A673 (cell line): ENCODE data around the gene PLXNA1.

ENCODE experiments used
- EZH2 ChIP-seq: fragments of 200-600 bp; sonication (generic); IDR thresholded peaks from 2 replicates; pipeline ENCODE4 v1.6.1; 2017; ENCODE audit warnings: borderline replicate concordance, low read depth, mild to moderate bottlenecking, mixed read lengths, antibody characterized with exemption, low read length; ENCODE audit not compliant: poor library complexity, severe bottlenecking
- TF ChIP-seq, protein P1 (sequence below): fragments of 300-800, 200-600 bp; sonication (generic); conservative IDR thresholded peaks from 2 replicates; pipeline ENCODE4 v1.5.1; 2017; ENCODE audit warnings: low read depth, mild to moderate bottlenecking, antibody characterized with exemption, low read length, moderate library complexity, mixed read lengths

DNA sequence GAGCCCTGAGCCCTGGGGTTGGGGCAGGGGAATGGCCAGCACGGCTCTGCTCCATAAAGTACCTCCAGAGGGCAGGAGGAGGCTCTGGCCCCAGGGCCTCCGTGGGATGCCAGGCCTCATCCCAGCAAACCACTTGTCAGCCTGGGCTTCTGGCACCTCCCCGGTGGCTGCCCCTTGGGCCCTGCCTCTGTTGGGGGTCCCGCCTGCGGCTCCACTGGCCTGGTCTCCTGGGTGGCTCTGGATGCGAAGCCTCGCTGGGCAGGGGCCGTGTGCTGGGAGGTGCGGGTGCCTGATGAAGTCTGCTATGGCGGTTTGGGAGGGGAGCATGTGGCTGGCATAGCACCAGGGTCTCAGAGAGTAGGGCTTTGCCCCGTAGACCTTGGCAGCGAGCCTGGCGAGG lies 37.6 kb downstream of the PLXNA1 start:
- no peak for TF ChIP-seq EZH2
- TF ChIP-seq, protein P1, sequence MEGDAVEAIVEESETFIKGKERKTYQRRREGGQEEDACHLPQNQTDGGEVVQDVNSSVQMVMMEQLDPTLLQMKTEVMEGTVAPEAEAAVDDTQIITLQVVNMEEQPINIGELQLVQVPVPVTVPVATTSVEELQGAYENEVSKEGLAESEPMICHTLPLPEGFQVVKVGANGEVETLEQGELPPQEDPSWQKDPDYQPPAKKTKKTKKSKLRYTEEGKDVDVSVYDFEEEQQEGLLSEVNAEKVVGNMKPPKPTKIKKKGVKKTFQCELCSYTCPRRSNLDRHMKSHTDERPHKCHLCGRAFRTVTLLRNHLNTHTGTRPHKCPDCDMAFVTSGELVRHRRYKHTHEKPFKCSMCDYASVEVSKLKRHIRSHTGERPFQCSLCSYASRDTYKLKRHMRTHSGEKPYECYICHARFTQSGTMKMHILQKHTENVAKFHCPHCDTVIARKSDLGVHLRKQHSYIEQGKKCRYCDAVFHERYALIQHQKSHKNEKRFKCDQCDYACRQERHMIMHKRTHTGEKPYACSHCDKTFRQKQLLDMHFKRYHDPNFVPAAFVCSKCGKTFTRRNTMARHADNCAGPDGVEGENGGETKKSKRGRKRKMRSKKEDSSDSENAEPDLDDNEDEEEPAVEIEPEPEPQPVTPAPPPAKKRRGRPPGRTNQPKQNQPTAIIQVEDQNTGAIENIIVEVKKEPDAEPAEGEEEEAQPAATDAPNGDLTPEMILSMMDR, result no peak
